Measurements from ENCODE around the gene MAFB. TPM values are rescaled to one million over a fixed set of nuclear protein-coding genes. Genes with fewer than 3 reads are reported as not detected.

Gene MAFB
- polyA plus RNA-seq, 1 donor (not counting 4 experiments of a cell fraction or from before 2014, with no cell fraction given), result 1.7 TPM

- H3K36me3 ChIP-seq (ENCODE audit: control insufficient read depth in 2 of 2, extremely low read depth in 1 of 2, insufficient read depth in 2 of 2, low read length in 2 of 2), result no peaks in the 10 kb centered on the region
- H3K27me3 ChIP-seq (ENCODE audit: control insufficient read depth, extremely low read depth, insufficient read depth, low read length), result no peaks in the 10 kb centered on the region
- H3K4me2 ChIP-seq (ENCODE audit: control insufficient read depth, extremely low read depth, insufficient read depth, low read depth, low read length), result no peak overlapping the region
- dilution Hi-C loops (cut with MboI; ENCODE audit: extremely low pct_ligation_motif_present, low sequenced_read_pairs), result loop anchor here (25.0 kb wide), 1 partner anchor 208 kb away; no protein-coding TSS in a partner anchor
- H3K9me3 ChIP-seq (ENCODE audit: control insufficient read depth, low read depth, low read length), result no peaks in the 10 kb centered on the region
- FAIRE-seq (no peak), DNase-seq (ENCODE audit: low read depth, low spot score) (no peak)
- H2AFZ ChIP-seq (ENCODE audit: control insufficient read depth, low read length), result no peak overlapping the region
- no peaks in the 10 kb centered on the region for H3K79me2 ChIP-seq (ENCODE audit: control insufficient read depth, insufficient read depth, low read length)
- no peak overlapping the region for H3K27ac ChIP-seq (ENCODE audit: control insufficient read depth, insufficient read depth, low read length)
- H3K4me1 ChIP-seq (ENCODE audit: control insufficient read depth, extremely low read depth, insufficient read depth, low read length), result peaks cover 4% of the 10 kb centered on the region
- TF ChIP-seq EZH2 (IDR thresholded peaks at IDR 0.05; ENCODE audit: low read length) (no peak), CTCF (optimal IDR thresholded peaks at IDR 0.05 in 1 of 3, IDR thresholded peaks at IDR 0.05 in 1 of 3, conservative IDR thresholded peaks at IDR 0.05 in 1 of 3; ENCODE audit: extremely low read depth in 1 of 3, insufficient read depth in 2 of 3, low read length in 3 of 3) (no peak)
- no peaks in the 10 kb centered on the region for H4K20me1 ChIP-seq (ENCODE audit: control insufficient read depth, extremely low read depth, insufficient read depth, low read length)
- H3K4me3 ChIP-seq (ENCODE audit: control insufficient read depth in 2 of 3, extremely low read depth in 1 of 3, insufficient read depth in 2 of 3, low read depth in 1 of 3, low read length in 3 of 3), result no peak overlapping the region
- H3K9ac ChIP-seq (ENCODE audit: control insufficient read depth, extremely low read depth, insufficient read depth, low read length), result no peak overlapping the region
- H3K9me1 ChIP-seq (ENCODE audit: control insufficient read depth, extremely low read depth, insufficient read depth, low read length), result no peaks in the 10 kb centered on the region
Observed at GRCh38 chr20:40728996-40729395, 40.0 kb upstream of the MAFB start.

- FAIRE-seq (no peak), DNase-seq (ENCODE audit: low read depth, low spot score) (no peak)
- H3K4me1 ChIP-seq (ENCODE audit: control insufficient read depth, extremely low read depth, insufficient read depth, low read length), result peaks cover 4% of the 10 kb centered on the region
Observed at GRCh38 chr20:40728470-40728869, 39.4 kb upstream of the MAFB start.

More at GRCh38 chr20:40728470-40728869, 39.4 kb upstream of the MAFB start:
- H3K27me3 ChIP-seq (ENCODE audit: control insufficient read depth, extremely low read depth, insufficient read depth, low read length), result no peaks in the 10 kb centered on the region
- no peaks in the 10 kb centered on the region for H3K9me1 ChIP-seq (ENCODE audit: control insufficient read depth, extremely low read depth, insufficient read depth, low read length)
- no peak for TF ChIP-seq EZH2 (IDR thresholded peaks at IDR 0.05; ENCODE audit: low read length)
- no peak for TF ChIP-seq CTCF (optimal IDR thresholded peaks at IDR 0.05 in 1 of 3, IDR thresholded peaks at IDR 0.05 in 1 of 3, conservative IDR thresholded peaks at IDR 0.05 in 1 of 3; ENCODE audit: extremely low read depth in 1 of 3, insufficient read depth in 2 of 3, low read length in 3 of 3)
- H4K20me1 ChIP-seq (ENCODE audit: control insufficient read depth, extremely low read depth, insufficient read depth, low read length), result no peaks in the 10 kb centered on the region
- H3K9ac ChIP-seq (ENCODE audit: control insufficient read depth, extremely low read depth, insufficient read depth, low read length), result no peak overlapping the region
- H3K9me3 ChIP-seq (ENCODE audit: control insufficient read depth, low read depth, low read length), result no peaks in the 10 kb centered on the region
- no peak overlapping the region for H3K27ac ChIP-seq (ENCODE audit: control insufficient read depth, insufficient read depth, low read length)
- H3K79me2 ChIP-seq (ENCODE audit: control insufficient read depth, insufficient read depth, low read length), result no peaks in the 10 kb centered on the region
- dilution Hi-C loops (cut with MboI; ENCODE audit: extremely low pct_ligation_motif_present, low sequenced_read_pairs), result loop anchor here (25.0 kb wide), 1 partner anchor 209 kb away; no protein-coding TSS in a partner anchor
- H2AFZ ChIP-seq (ENCODE audit: control insufficient read depth, low read length), result no peak overlapping the region
- no peak overlapping the region for H3K4me2 ChIP-seq (ENCODE audit: control insufficient read depth, extremely low read depth, insufficient read depth, low read depth, low read length)
- no peak overlapping the region for H3K4me3 ChIP-seq (ENCODE audit: control insufficient read depth in 2 of 3, extremely low read depth in 1 of 3, insufficient read depth in 2 of 3, low read depth in 1 of 3, low read length in 3 of 3)
- no peaks in the 10 kb centered on the region for H3K36me3 ChIP-seq (ENCODE audit: control insufficient read depth in 2 of 2, extremely low read depth in 1 of 2, insufficient read depth in 2 of 2, low read length in 2 of 2)
